K562 (cell line): ENCODE data around the gene CDK14.

Experiments used
- CBX3 ChIP-seq, 2 experiments: IDR thresholded peaks; 1 replicate in 1 of 2; 2 replicates in 1 of 2; pipeline ENCODE4 v1.6.1; 2012; ENCODE audit warnings: inconsistent platforms in 2 of 2, low read length in 2 of 2, borderline replicate concordance in 1 of 2, control low read depth in 1 of 2
- GATAD2A ChIP-seq: fragments of 450-650 bp; IDR thresholded peaks from 2 replicates; pipeline ENCODE4 v1.6.1; 2017
- MAFK ChIP-seq: IDR thresholded peaks from 2 replicates; pipeline ENCODE4 v1.6.1; 2011; ENCODE audit warnings: low read length, improper control_type of control experiment
- POLR2AphosphoS5 ChIP-seq: IDR thresholded peaks from 2 replicates; pipeline ENCODE4 v1.6.1; 2011; ENCODE audit warnings: mild to moderate bottlenecking, low read depth, low read length, moderate library complexity; ENCODE audit not compliant: control insufficient read depth, insufficient read depth
- RAD21 ChIP-seq, 2 experiments: fragments of 250-450 bp in 1 of 2; fragments of 450-650 bp in 1 of 2; sonication (Bioruptor Pico) in 1 of 2; formaldehyde crosslinking in 1 of 2; IDR thresholded peaks in 1 of 2; conservative IDR thresholded peaks in 1 of 2; 2 replicates each; pipeline versions ENCODE4 v1.4.0 to v1.8.0; 2020 to 2022; ENCODE audit warnings: mild to moderate bottlenecking in 2 of 2, moderate library complexity in 1 of 2
- SMARCA5 ChIP-seq: fragments of 450-650 bp; IDR thresholded peaks from 2 replicates; pipeline ENCODE4 v1.6.1; 2016
- TF ChIP-seq, protein P1 (sequence below): fragments of 200-800 bp; sonication (Bioruptor generic); IDR thresholded peaks from 2 replicates; pipeline ENCODE4 v1.6.1; 2016; ENCODE audit warnings: missing genetic modification characterization, missing compliant biosample characterization

- no peak for TF ChIP-seq GATAD2A
- TF ChIP-seq CBX3 (IDR thresholded peaks at IDR 0.05; ENCODE audit: borderline replicate concordance in 1 of 2, low read length in 2 of 2), result no peak
- no peak for TF ChIP-seq MAFK
- TF ChIP-seq POLR2AphosphoS5, result no peak
- TF ChIP-seq RAD21 (CRISPR knock-in tag; conservative IDR thresholded peaks at IDR 0.05 in 1 of 2, IDR thresholded peaks at IDR 0.05 in 1 of 2), result no peak
- TF ChIP-seq SMARCA5, result no peak
- TF ChIP-seq, protein P1, sequence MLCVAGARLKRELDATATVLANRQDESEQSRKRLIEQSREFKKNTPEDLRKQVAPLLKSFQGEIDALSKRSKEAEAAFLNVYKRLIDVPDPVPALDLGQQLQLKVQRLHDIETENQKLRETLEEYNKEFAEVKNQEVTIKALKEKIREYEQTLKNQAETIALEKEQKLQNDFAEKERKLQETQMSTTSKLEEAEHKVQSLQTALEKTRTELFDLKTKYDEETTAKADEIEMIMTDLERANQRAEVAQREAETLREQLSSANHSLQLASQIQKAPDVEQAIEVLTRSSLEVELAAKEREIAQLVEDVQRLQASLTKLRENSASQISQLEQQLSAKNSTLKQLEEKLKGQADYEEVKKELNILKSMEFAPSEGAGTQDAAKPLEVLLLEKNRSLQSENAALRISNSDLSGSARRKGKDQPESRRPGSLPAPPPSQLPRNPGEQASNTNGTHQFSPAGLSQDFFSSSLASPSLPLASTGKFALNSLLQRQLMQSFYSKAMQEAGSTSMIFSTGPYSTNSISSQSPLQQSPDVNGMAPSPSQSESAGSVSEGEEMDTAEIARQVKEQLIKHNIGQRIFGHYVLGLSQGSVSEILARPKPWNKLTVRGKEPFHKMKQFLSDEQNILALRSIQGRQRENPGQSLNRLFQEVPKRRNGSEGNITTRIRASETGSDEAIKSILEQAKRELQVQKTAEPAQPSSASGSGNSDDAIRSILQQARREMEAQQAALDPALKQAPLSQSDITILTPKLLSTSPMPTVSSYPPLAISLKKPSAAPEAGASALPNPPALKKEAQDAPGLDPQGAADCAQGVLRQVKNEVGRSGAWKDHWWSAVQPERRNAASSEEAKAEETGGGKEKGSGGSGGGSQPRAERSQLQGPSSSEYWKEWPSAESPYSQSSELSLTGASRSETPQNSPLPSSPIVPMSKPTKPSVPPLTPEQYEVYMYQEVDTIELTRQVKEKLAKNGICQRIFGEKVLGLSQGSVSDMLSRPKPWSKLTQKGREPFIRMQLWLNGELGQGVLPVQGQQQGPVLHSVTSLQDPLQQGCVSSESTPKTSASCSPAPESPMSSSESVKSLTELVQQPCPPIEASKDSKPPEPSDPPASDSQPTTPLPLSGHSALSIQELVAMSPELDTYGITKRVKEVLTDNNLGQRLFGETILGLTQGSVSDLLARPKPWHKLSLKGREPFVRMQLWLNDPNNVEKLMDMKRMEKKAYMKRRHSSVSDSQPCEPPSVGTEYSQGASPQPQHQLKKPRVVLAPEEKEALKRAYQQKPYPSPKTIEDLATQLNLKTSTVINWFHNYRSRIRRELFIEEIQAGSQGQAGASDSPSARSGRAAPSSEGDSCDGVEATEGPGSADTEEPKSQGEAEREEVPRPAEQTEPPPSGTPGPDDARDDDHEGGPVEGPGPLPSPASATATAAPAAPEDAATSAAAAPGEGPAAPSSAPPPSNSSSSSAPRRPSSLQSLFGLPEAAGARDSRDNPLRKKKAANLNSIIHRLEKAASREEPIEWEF, result no peak
Observed at GRCh38 chr7:90706072-90706716, 110.1 kb downstream of the CDK14 start.
